ENCODE data around the gene IL24. TPM values are rescaled to one million over a fixed set of nuclear protein-coding genes. Genes with fewer than 3 reads are reported as not detected.

IL24 gene
- total and polyA plus RNA-seq, 2 donors = 0.09 to 0.50 TPM

DNA sequence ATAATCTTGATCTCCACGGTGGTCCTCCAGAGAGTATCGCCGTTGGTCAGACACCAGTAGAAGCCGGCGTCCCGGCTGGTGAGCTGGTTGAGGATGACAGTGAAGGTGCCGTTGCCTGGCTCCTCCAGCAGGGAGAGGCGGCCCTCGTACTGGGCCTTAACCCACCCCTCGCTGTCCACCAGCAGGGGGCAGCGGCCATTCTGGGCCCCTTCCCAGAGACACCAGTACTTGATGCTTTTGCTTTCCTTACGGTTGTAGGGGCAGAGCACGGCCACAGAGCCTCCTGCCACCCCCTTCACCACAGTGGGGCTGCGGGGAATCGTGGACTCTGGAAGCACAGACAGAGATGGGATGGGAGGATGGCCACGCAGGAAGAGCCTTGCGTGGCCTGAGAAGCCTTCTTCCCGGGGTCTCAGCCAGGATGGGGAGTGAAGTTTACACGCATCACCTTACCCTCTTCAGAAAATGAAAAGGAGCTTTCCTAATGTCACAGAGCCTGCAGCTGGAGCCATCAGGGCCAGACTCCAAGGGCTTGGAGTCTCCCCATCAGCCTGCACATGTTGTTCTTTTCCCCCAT is 38.3 kb downstream of the IL24 start:
- no peak overlapping the region for H3K4me3 ChIP-seq (ENCODE audit: low read length in 2 of 2)
- H3K27ac ChIP-seq (ENCODE audit: low read depth in 1 of 2, low read length in 1 of 2) = no peak overlapping the region
- WGBS = 77% methylated on average over 19 of the region's 19 CpGs
- no peaks in the 10 kb centered on the region for H3K9me3 ChIP-seq (ENCODE audit: control insufficient read depth in 2 of 2, insufficient read depth in 1 of 2, low read length in 1 of 2)
- H3K27me3 ChIP-seq (ENCODE audit: control insufficient read depth in 2 of 2, insufficient read depth in 1 of 2, low read length in 1 of 2) = no peaks in the 10 kb centered on the region
- DNase-seq (ENCODE audit: low read depth in 6 of 9, low spot score in 9 of 9) = peak in 2 of 9 donors; percentile 30 to 40
- H3K4me1 ChIP-seq (ENCODE audit: control insufficient read depth in 2 of 2, insufficient read depth in 2 of 2, low read length in 2 of 2) = peaks cover 0 to 4% of the 10 kb centered on the region in 2 donors
- H3K36me3 ChIP-seq (ENCODE audit: control insufficient read depth in 2 of 2, insufficient read depth in 2 of 2, low read length in 1 of 2) = no peaks in the 10 kb centered on the region

DNA sequence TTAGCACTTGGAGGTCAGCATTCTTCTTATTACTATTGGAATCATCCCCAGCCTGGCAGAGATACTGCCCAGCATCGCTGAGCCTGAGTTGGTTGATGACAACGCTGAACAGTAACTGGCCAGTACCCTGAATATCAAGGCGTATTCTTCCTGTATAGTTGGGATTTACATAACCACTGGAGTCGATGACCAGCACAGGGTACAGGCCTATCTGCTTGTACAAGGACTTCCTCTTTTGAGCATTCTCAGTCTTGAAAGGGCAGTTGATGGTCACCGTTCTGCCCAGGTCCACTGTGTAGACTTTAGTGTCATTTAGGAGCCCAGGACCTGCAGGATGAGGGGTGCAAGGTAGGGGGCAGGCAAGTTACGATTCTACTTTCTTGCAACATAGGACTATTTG is 40.2 kb downstream of the IL24 start:
- DNase-seq (ENCODE audit: low read depth in 6 of 9, low spot score in 9 of 9) = no peak
- Histone ChIP-seq H3K27me3 (ENCODE audit: control insufficient read depth in 2 of 2, insufficient read depth in 1 of 2, low read length in 1 of 2) (no peaks in the 10 kb centered on the region), H3K27ac (ENCODE audit: low read depth in 1 of 2, low read length in 1 of 2) (no peak overlapping the region), H3K4me1 (ENCODE audit: control insufficient read depth in 2 of 2, insufficient read depth in 2 of 2, low read length in 2 of 2) (no peaks in the 10 kb centered on the region), H3K36me3 (ENCODE audit: control insufficient read depth in 2 of 2, insufficient read depth in 2 of 2, low read length in 1 of 2) (no peaks in the 10 kb centered on the region), H3K9me3 (ENCODE audit: control insufficient read depth in 2 of 2, insufficient read depth in 1 of 2, low read length in 1 of 2) (no peaks in the 10 kb centered on the region), H3K4me3 (ENCODE audit: low read length in 2 of 2) (no peak overlapping the region)
- 91% methylated on average over 6 of the region's 6 CpGs for WGBS

DNA sequence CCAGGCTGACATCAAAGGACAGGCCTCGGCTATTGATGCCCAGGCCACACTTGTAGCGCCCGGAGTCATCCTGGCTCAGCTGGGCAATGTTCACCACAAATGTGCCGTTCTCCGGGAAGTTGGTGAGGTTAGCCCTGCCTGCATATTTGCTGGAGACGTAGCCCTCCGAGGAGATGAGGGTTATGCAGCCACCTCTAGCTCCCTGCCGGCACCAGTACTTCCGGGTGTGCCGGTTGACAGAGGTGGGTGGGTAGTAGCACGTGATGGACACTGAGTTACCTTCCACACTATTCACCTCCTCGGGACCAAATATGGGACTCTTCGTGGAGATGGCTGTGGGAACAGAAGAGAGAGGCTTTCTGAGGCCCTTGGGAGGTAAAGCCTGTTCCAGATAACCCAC is 41.9 kb downstream of the IL24 start:
- DNase-seq (ENCODE audit: low read depth in 6 of 9, low spot score in 9 of 9) = no peak
- Histone ChIP-seq H3K36me3 (ENCODE audit: control insufficient read depth in 2 of 2, insufficient read depth in 2 of 2, low read length in 1 of 2) (no peaks in the 10 kb centered on the region), H3K27me3 (ENCODE audit: control insufficient read depth in 2 of 2, insufficient read depth in 1 of 2, low read length in 1 of 2) (no peaks in the 10 kb centered on the region), H3K27ac (ENCODE audit: low read depth in 1 of 2, low read length in 1 of 2) (no peak overlapping the region), H3K4me3 (ENCODE audit: low read length in 2 of 2) (no peak overlapping the region), H3K9me3 (ENCODE audit: control insufficient read depth in 2 of 2, insufficient read depth in 1 of 2, low read length in 1 of 2) (no peaks in the 10 kb centered on the region), H3K4me1 (ENCODE audit: control insufficient read depth in 2 of 2, insufficient read depth in 2 of 2, low read length in 2 of 2) (no peaks in the 10 kb centered on the region)
- WGBS = 97% methylated on average over 13 of the region's 13 CpGs

DNA sequence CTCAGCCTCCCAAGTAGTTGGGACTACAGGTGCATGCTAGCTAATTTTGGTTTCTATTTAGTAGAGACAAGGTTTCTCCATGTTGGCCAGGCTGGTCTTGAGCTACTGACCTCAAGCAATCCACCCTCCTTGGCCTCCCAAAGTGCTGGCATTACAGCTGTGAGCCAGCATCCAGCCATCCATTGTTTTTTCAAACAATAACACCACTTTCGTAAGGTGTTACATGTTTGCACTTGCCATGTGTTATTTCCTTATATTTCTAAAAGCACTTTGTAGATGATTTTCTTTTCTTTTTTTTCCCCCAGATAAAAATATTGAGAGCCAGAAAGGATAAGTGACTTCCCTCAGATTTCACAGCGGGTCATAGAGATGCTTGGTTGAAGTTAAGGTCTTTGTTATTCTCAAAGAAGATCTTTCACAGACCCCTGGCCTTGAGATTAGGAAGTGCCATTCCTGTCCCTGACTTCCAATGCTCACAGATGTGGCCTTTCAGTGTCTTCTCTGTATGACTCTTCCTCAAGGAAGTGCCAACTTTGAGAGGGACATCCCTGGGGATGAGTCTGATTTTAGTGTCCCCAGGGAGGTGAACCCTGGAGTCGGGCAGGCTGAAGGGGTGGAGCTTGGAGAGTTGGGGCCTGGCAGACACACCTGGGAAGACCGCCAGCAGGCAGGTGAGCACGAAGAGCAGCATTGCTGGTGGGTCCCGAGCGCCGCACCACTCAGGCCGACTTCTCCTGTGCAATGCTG is 42.8 kb downstream of the IL24 start:
- H3K27ac ChIP-seq (ENCODE audit: low read depth in 1 of 2, low read length in 1 of 2) = no peak overlapping the region
- no peak for DNase-seq (ENCODE audit: low read depth in 6 of 9, low spot score in 9 of 9)
- H3K9me3 ChIP-seq (ENCODE audit: control insufficient read depth in 2 of 2, insufficient read depth in 1 of 2, low read length in 1 of 2) = no peaks in the 10 kb centered on the region
- H3K4me1 ChIP-seq (ENCODE audit: control insufficient read depth in 2 of 2, insufficient read depth in 2 of 2, low read length in 2 of 2) = no peaks in the 10 kb centered on the region
- no peaks in the 10 kb centered on the region for H3K27me3 ChIP-seq (ENCODE audit: control insufficient read depth in 2 of 2, insufficient read depth in 1 of 2, low read length in 1 of 2)
- no peaks in the 10 kb centered on the region for H3K36me3 ChIP-seq (ENCODE audit: control insufficient read depth in 2 of 2, insufficient read depth in 2 of 2, low read length in 1 of 2)
- WGBS = 94% methylated on average over 9 of the region's 9 CpGs
- H3K4me3 ChIP-seq (ENCODE audit: low read length in 2 of 2) = no peak overlapping the region

DNA sequence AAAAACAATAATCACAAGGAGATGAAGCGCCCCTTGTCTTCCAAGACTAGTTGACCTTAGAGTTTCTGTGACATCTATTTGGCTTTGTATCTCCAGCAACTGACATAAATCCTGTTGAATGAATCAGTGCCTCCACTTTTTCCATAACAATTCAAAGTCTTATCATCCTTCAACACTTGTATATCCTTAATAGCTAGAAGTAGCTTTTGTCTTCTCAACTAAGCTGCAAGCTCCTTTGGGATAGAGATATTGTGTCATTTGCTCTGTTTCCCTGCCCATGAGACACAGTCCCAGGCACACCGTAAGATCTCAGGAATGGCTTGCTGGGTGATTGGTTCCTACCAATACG is 43.3 kb downstream of the IL24 start:
- whole genome bisulfite sequencing = 97% methylated on average over 3 of the region's 3 CpGs
- no peaks in the 10 kb centered on the region for H3K9me3 ChIP-seq (ENCODE audit: control insufficient read depth in 2 of 2, insufficient read depth in 1 of 2, low read length in 1 of 2)
- no peak overlapping the region for H3K4me3 ChIP-seq (ENCODE audit: low read length in 2 of 2)
- H3K36me3 ChIP-seq (ENCODE audit: control insufficient read depth in 2 of 2, insufficient read depth in 2 of 2, low read length in 1 of 2) = no peaks in the 10 kb centered on the region
- no peaks in the 10 kb centered on the region for H3K27me3 ChIP-seq (ENCODE audit: control insufficient read depth in 2 of 2, insufficient read depth in 1 of 2, low read length in 1 of 2)
- no peak overlapping the region for H3K27ac ChIP-seq (ENCODE audit: low read depth in 1 of 2, low read length in 1 of 2)
- H3K4me1 ChIP-seq (ENCODE audit: control insufficient read depth in 2 of 2, insufficient read depth in 2 of 2, low read length in 2 of 2) = no peaks in the 10 kb centered on the region
- no peak for DNase-seq (ENCODE audit: low read depth in 6 of 9, low spot score in 9 of 9)

DNA sequence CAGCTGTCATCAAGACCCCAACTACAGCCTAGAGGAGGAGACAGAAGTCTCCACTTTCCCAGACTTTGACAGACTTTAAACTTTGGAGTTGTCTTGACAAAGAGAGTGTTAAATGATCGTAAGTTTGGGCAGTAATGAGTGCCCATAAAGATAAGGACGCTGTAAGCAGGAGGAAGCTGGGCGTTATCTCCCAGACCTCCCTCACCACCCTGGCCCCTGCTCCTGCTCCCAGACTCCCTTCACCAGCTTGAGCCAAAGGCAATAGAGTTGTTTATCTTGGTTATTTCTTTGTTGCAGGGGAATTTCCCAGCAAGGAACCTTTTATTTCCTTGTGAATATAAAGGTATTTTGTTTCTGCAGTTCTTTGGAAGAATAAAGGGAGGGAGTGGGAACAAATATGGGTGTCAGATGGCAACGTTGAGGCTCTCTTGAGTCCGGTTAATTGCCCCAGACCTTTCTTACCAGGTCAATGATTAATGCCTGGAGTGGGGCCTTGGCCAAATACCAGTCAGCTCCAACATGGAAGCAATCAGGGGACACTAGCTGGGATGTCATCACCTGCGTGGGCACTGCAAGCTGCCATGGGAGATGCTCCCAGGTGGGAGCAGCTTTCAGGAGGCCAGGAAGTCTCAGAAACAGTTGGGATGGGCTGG is 44.6 kb downstream of the IL24 start:
- DNase-seq (ENCODE audit: low read depth in 6 of 9, low spot score in 9 of 9) = no peak
- H3K27ac ChIP-seq (ENCODE audit: low read depth in 1 of 2, low read length in 1 of 2) = no peak overlapping the region
- H3K27me3 ChIP-seq (ENCODE audit: control insufficient read depth in 2 of 2, insufficient read depth in 1 of 2, low read length in 1 of 2) = no peaks in the 10 kb centered on the region
- no peaks in the 10 kb centered on the region for H3K36me3 ChIP-seq (ENCODE audit: control insufficient read depth in 2 of 2, insufficient read depth in 2 of 2, low read length in 1 of 2)
- H3K9me3 ChIP-seq (ENCODE audit: control insufficient read depth in 2 of 2, insufficient read depth in 1 of 2, low read length in 1 of 2) = no peaks in the 10 kb centered on the region
- 90% methylated on average over 6 of the region's 6 CpGs for WGBS
- H3K4me1 ChIP-seq (ENCODE audit: control insufficient read depth in 2 of 2, insufficient read depth in 2 of 2, low read length in 2 of 2) = no peaks in the 10 kb centered on the region
- no peak overlapping the region for H3K4me3 ChIP-seq (ENCODE audit: low read length in 2 of 2)

DNA sequence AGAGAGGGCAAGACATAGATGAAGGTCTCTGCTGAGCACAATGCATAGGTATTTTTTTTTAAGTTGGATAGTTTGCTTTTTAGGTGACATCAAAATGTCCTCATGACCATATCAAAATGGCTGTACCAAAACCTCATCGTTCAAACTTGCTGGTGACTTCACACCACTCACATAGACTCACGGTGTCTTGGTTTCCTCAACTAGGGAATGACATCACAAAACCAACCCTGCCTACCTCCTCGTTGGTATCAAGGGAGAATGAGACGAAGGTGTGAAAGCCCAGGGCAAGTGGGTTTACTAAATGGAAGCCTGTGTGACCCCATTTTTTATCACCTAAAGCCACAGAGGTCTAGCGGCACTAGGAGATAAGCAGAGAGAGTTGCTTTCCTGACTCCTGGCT is 47.5 kb downstream of the IL24 start:
- Histone ChIP-seq H3K27me3 (ENCODE audit: control insufficient read depth in 2 of 2, insufficient read depth in 1 of 2, low read length in 1 of 2) (no peaks in the 10 kb centered on the region), H3K4me3 (ENCODE audit: low read length in 2 of 2) (no peak overlapping the region), H3K9me3 (ENCODE audit: control insufficient read depth in 2 of 2, insufficient read depth in 1 of 2, low read length in 1 of 2) (no peaks in the 10 kb centered on the region), H3K36me3 (ENCODE audit: control insufficient read depth in 2 of 2, insufficient read depth in 2 of 2, low read length in 1 of 2) (no peaks in the 10 kb centered on the region), H3K4me1 (ENCODE audit: control insufficient read depth in 2 of 2, insufficient read depth in 2 of 2, low read length in 2 of 2) (no peaks in the 10 kb centered on the region), H3K27ac (ENCODE audit: low read depth in 1 of 2, low read length in 1 of 2) (no peak overlapping the region)
- no peak for DNase-seq (ENCODE audit: low read depth in 6 of 9, low spot score in 9 of 9)
- 90% methylated on average over 5 of the region's 5 CpGs for WGBS

DNA sequence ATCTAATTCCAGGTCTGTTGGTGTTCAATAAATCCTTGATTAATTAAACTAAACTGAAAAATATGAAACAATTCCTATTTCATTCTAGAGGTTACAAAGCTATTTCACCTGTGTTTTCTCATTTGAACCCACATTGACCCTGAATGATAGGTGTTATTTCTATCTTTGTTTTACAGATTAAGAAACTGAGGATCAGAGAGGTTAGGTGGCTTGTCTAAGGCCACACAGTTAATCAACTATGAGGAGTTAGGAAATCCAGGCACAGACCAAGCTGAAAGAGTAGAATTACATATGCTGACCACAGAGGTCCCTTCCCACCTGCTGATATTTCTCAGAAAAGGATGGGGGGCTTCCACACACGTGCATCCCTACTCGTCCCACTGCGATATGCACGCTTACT is 48.5 kb downstream of the IL24 start:
- no peak for DNase-seq (ENCODE audit: low read depth in 6 of 9, low spot score in 9 of 9)
- Histone ChIP-seq H3K27me3 (ENCODE audit: control insufficient read depth in 2 of 2, insufficient read depth in 1 of 2, low read length in 1 of 2) (no peaks in the 10 kb centered on the region), H3K27ac (ENCODE audit: low read depth in 1 of 2, low read length in 1 of 2) (no peak overlapping the region), H3K36me3 (ENCODE audit: control insufficient read depth in 2 of 2, insufficient read depth in 2 of 2, low read length in 1 of 2) (no peaks in the 10 kb centered on the region), H3K4me1 (ENCODE audit: control insufficient read depth in 2 of 2, insufficient read depth in 2 of 2, low read length in 2 of 2) (no peaks in the 10 kb centered on the region), H3K9me3 (ENCODE audit: control insufficient read depth in 2 of 2, insufficient read depth in 1 of 2, low read length in 1 of 2) (no peaks in the 10 kb centered on the region), H3K4me3 (ENCODE audit: low read length in 2 of 2) (no peak overlapping the region)
- WGBS = over 99% methylated on average over 4 of the region's 4 CpGs

DNA sequence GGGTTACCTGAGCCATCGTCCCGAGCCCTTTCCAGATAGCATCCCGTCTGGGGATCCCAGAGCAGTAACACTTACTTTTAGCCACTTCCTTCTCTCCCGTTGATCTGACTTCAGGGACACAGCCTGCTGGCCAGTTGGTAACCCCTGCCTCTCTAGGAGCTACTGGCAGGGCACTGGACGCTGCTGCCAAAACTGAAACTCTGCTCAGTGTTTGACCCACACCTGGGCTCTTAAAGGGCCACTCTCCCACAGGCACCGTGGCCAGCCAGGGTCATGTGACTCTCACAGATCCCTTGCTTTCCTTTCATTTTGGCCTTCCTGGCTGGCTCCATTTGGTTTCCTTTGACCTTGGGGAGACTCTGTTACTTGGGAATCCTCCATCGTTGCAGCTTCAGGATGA is 49.0 kb downstream of the IL24 start, which contains the start of gene PIGR:
Gene PIGR, minus strand, starts transcription at position 206 of the 400 bp plus-strand sequence. CDS start 5,935 bp downstream, outside the sequence.
- Histone ChIP-seq H3K27me3 (ENCODE audit: control insufficient read depth in 2 of 2, insufficient read depth in 1 of 2, low read length in 1 of 2) (no peaks in the 10 kb centered on the region), H3K27ac (ENCODE audit: low read depth in 1 of 2, low read length in 1 of 2) (no peak within 1 kb of the TSS), H3K36me3 (ENCODE audit: control insufficient read depth in 2 of 2, insufficient read depth in 2 of 2, low read length in 1 of 2) (no peaks in the 10 kb centered on the region), H3K9me3 (ENCODE audit: control insufficient read depth in 2 of 2, insufficient read depth in 1 of 2, low read length in 1 of 2) (no peaks in the 10 kb centered on the region), H3K4me3 (ENCODE audit: low read length in 2 of 2) (no peak within 1 kb of the TSS), H3K4me1 (ENCODE audit: control insufficient read depth in 2 of 2, insufficient read depth in 2 of 2, low read length in 2 of 2) (no peaks in the 10 kb centered on the region)
- no peak for DNase-seq (ENCODE audit: low read depth in 6 of 9, low spot score in 9 of 9)
- WGBS = 93% methylated on average over 7 of the region's 7 CpGs
